GM12878 (cell line): ENCODE data around the gene CTNNA3. TPM values are rescaled to one million over a fixed set of nuclear protein-coding genes. Genes with fewer than 3 reads are reported as not detected.

ENCODE experiments used
- ATAC-seq: fragments of 200-7000 bp; cut with Tn5 transposase; 3 replicates; pipeline ENCODE4 v1.9.1; 2020; ENCODE audit warnings: mild to moderate bottlenecking, moderate library complexity
- BruUV-seq: library from RNA; stranded (reverse); fragments of 400-500 nt; replicated peaks from 2 replicates; lab custom pipeline; 2021; lab: Mats Ljungman, UMichigan
- CTCF ChIA-PET: fragments of 300-600 bp; sonication (Branson Sonifier 250); formaldehyde crosslinking; extraction: SDS; loops from one replicate; lab custom pipeline; 2021; ENCODE audit warnings: inconsistent platforms; lab: Yijun Ruan, JAX
- POLR2A ChIA-PET: fragments of 350-600 bp; formaldehyde crosslinking; extraction: SDS; loops from one replicate; lab custom pipeline; 2021; ENCODE audit warnings: inconsistent platforms; lab: Charles Lee
- RAD21 ChIA-PET: fragments of 300-600 bp; sonication (Branson Sonifier 250); formaldehyde crosslinking; loops from one replicate; lab custom pipeline; 2023; ENCODE audit warnings: antibody characterized with exemption; ENCODE audit not compliant: unreplicated experiment; lab: Charles Lee
- SMC1A ChIA-PET: fragments of 300-600 bp; sonication (Branson Sonifier 250); formaldehyde crosslinking; loops from one replicate; lab custom pipeline; 2023; ENCODE audit not compliant: unreplicated experiment, uncharacterized antibody; lab: Charles Lee
- DNase-seq: peaks from one replicate; pipeline ENCODE4 v3.0.0-alpha.2; 2011; ENCODE audit warnings: low read depth, low spot score
- FAIRE-seq: peaks from 3 replicates; lab custom pipeline; 2011; peaks lifted over from hg19 to GRCh38; lab: Jason Lieb, UNC
- H2AFZ ChIP-seq: 2 replicates; pipeline ENCODE4 v1.6.0; 2011; ENCODE audit warnings: low read depth, low read length, control low read depth; ENCODE audit not compliant: control insufficient read depth
- H3K27ac ChIP-seq: 2 replicates; pipeline ENCODE4 v1.5.1; 2011; ENCODE audit warnings: control low read depth; ENCODE audit not compliant: control insufficient read depth, insufficient read depth
- H3K27me3 ChIP-seq, 2 experiments: replicated peaks in 1 of 2; 2 replicates each; pipeline versions ENCODE4 v1.6.0 to v1.6.1; 2011; ENCODE audit warnings: low read length in 1 of 2; ENCODE audit not compliant: control insufficient read depth in 2 of 2, insufficient read depth in 2 of 2
- H3K36me3 ChIP-seq, 2 experiments: 2 replicates each; pipeline ENCODE4 v1.5.1; 2011; ENCODE audit warnings: low read length in 1 of 2; ENCODE audit not compliant: control insufficient read depth in 2 of 2, insufficient read depth in 2 of 2
- H3K4me1 ChIP-seq: 2 replicates; pipeline ENCODE4 v1.6.1; 2011; ENCODE audit warnings: mild to moderate bottlenecking, low read length, moderate library complexity, mixed read lengths; ENCODE audit not compliant: control insufficient read depth, insufficient read depth
- H3K4me2 ChIP-seq: 2 replicates; pipeline ENCODE4 v1.6.0; 2011; ENCODE audit warnings: control low read depth; ENCODE audit not compliant: control insufficient read depth, insufficient read depth
- H3K4me3 ChIP-seq: fragments of 200-600 bp; sonication (generic); 2 replicates; pipeline ENCODE4 v1.5.1; 2016
- H3K79me2 ChIP-seq: 2 replicates; pipeline ENCODE4 v1.6.0; 2011; ENCODE audit warnings: low read length; ENCODE audit not compliant: control insufficient read depth, insufficient read depth
- H3K9ac ChIP-seq: 2 replicates; pipeline ENCODE4 v1.8.0; 2011; ENCODE audit warnings: low read length, control low read depth, mixed read lengths; ENCODE audit not compliant: control insufficient read depth, insufficient read depth
- H3K9me3 ChIP-seq: replicated peaks from 3 replicates; pipeline ENCODE4 v1.5.1; 2011; ENCODE audit warnings: mild to moderate bottlenecking, low read length; ENCODE audit not compliant: control insufficient read depth, insufficient read depth
- H4K20me1 ChIP-seq: 2 replicates; pipeline ENCODE4 v1.6.0; 2011; ENCODE audit not compliant: control insufficient read depth, insufficient read depth
- BHLHE40 ChIP-seq, 2 experiments: fragments of 450-650 bp in 1 of 2; IDR thresholded peaks; 2 replicates each; pipeline ENCODE4 v1.6.1; 2011 to 2017; ENCODE audit warnings: low read depth in 2 of 2, borderline replicate concordance in 1 of 2, improper control_type of control experiment in 1 of 2, low read length in 1 of 2, mild to moderate bottlenecking in 1 of 2
- TCF7 ChIP-seq: IDR thresholded peaks from 2 replicates; pipeline ENCODE4 v1.6.1; 2014; ENCODE audit warnings: antibody characterized with exemption, borderline replicate concordance
- in situ Hi-C: fragments of 300-500 bp; cut with MboI; formaldehyde crosslinking; loops from 9 replicates; pipeline ENCODE4 v1.14.3; 2018; ENCODE audit warnings: mixed read lengths
- intact Hi-C: fragments of 100-400 bp; cut with micrococcal nuclease; formaldehyde crosslinking; loops from one replicate; pipeline ENCODE4 v1.14.2; 2022; ENCODE audit not compliant: unreplicated experiment
- polyA plus RNA-seq, 11 experiments: library from polyadenylated mRNA; depleted of rRNA in 4 of 11; unstranded in 6 of 11; stranded (reverse) in 5 of 11; fragments of >200 nt; fragmentation: Nextera tagmentation in 4 of 11; fragmentation: Illumina TruSeq in 1 of 11; extraction: Ambion mirVana in 4 of 11; extraction: Trizol in 1 of 11; gene quantifications; 1 replicate in 1 of 11; 2 replicates in 10 of 11; pipeline versions ENCODE4 v1.2.1 to v1.2.3, GENCODE V29; 2011 to 2016; ENCODE audit warnings: inconsistent platforms in 2 of 11, missing spikeins in 2 of 11, low read depth in 1 of 11
- total RNA-seq, 4 experiments: library from RNA; depleted of rRNA in 3 of 4; stranded (reverse); fragments of >200 nt in 3 of 4; fragmentation: Illumina TruSeq in 1 of 4; extraction: Trizol in 1 of 4; gene quantifications; 2 replicates each; pipeline versions ENCODE4 v1.2.1 to v1.2.3, GENCODE V29; 2013 to 2021
- TF ChIP-seq, protein P1 (sequence below): fragments of 450-650 bp; IDR thresholded peaks from 2 replicates; pipeline ENCODE4 v1.6.1; 2017; ENCODE audit warnings: mild to moderate bottlenecking, moderate library complexity

The CTNNA3 gene
- total and polyA plus RNA-seq, 10 of the 15 experiments (the other 5 are each of a cell fraction or from before 2014, with no cell fraction given) = under 0.01 to 4.5 (median 0.22) TPM; not detected in 2

DNA sequence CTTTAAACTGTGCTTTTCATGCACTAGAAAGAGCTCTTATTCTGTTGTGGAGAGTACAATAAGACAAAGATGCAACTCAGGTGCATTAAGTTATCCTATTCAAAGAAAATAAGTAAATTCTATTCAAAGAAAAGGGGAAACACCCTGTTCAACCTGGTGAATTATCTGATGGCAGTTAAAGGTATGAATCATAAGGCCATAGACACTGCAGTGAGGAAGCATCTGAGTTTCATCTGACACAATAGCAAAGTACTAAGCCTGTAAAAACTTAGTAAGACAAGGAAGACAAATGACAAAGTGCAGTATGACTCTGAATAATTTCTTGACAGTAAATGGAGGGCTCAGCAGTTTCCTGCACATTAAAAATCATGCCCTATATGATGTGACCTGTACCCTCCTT, 861.2 kb downstream of the CTNNA3 start:
- no peaks in the 10 kb centered on the region for H3K79me2 ChIP-seq
- ChIA-PET CTCF (interaction anchor here (1.2 to 1.6 kb wide), 2 partner anchors 30 to 945 kb away, joined by 3 to 4 read pairs; no protein-coding TSS in a partner anchor), RAD21 (no interaction called here), SMC1A (interaction anchor here (1.1 to 1.7 kb wide), 4 partner anchors 9 to 49 kb away, joined by 3 to 5 read pairs (median 4); no protein-coding TSS in a partner anchor), POLR2A (interaction anchor here (1.1 kb wide), 1 partner anchor 23 kb away, joined by 3 read pairs; no protein-coding TSS in a partner anchor)
- DNase-seq (no peak), ATAC-seq (no peak), FAIRE-seq (no peak)
- H3K4me1 ChIP-seq = no peaks in the 10 kb centered on the region
- no peaks in the 10 kb centered on the region for H4K20me1 ChIP-seq
- no peaks in the 10 kb centered on the region for H3K36me3 ChIP-seq
- H2AFZ ChIP-seq = no peak overlapping the region
- no peak overlapping the region for H3K27ac ChIP-seq
- H3K9me3 ChIP-seq = no peaks in the 10 kb centered on the region
- H3K4me3 ChIP-seq = no peak overlapping the region
- H3K27me3 ChIP-seq = no peaks in the 10 kb centered on the region
- TF ChIP-seq BHLHE40 (IDR thresholded peaks at IDR 0.05; ENCODE audit: borderline replicate concordance in 1 of 2, low read depth in 2 of 2, low read length in 1 of 2) (no peak), TCF7 (no peak)
- TF ChIP-seq, protein P1, sequence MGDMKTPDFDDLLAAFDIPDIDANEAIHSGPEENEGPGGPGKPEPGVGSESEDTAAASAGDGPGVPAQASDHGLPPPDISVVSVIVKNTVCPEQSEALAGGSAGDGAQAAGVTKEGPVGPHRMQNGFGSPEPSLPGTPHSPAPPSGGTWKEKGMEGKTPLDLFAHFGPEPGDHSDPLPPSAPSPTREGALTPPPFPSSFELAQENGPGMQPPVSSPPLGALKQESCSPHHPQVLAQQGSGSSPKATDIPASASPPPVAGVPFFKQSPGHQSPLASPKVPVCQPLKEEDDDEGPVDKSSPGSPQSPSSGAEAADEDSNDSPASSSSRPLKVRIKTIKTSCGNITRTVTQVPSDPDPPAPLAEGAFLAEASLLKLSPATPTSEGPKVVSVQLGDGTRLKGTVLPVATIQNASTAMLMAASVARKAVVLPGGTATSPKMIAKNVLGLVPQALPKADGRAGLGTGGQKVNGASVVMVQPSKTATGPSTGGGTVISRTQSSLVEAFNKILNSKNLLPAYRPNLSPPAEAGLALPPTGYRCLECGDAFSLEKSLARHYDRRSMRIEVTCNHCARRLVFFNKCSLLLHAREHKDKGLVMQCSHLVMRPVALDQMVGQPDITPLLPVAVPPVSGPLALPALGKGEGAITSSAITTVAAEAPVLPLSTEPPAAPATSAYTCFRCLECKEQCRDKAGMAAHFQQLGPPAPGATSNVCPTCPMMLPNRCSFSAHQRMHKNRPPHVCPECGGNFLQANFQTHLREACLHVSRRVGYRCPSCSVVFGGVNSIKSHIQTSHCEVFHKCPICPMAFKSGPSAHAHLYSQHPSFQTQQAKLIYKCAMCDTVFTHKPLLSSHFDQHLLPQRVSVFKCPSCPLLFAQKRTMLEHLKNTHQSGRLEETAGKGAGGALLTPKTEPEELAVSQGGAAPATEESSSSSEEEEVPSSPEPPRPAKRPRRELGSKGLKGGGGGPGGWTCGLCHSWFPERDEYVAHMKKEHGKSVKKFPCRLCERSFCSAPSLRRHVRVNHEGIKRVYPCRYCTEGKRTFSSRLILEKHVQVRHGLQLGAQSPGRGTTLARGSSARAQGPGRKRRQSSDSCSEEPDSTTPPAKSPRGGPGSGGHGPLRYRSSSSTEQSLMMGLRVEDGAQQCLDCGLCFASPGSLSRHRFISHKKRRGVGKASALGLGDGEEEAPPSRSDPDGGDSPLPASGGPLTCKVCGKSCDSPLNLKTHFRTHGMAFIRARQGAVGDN = no peak
- in situ Hi-C loops = no loop called here
- H3K4me2 ChIP-seq = no peak overlapping the region
- no TSS peak for BruUV-seq
- no peak overlapping the region for H3K9ac ChIP-seq
- intact Hi-C loops = no loop called here
